ENCODE measurements around the gene TMEM132D. TPM values are rescaled to one million over a fixed set of nuclear protein-coding genes. Genes with fewer than 3 reads are reported as not detected.
"Not testable (repeated sequence)": the region's sequence is repeated elsewhere in the genome, so short reads cannot be mapped to it uniquely, and the experiment has no call there.

TMEM132D gene
- total RNA-seq, 5 donors from 2014 or later (not counting 1 experiment from before 2014, with no cell fraction given), result not detected

GRCh38 chr12:129552996-129553750 is 350.7 kb downstream of the TMEM132D start:
- H3K4me3 ChIP-seq (ENCODE audit: control insufficient read depth in 1 of 2, extremely low read depth in 1 of 2, low read length in 1 of 2), result no peak overlapping the region
- ChIA-PET CTCF (no interaction called here), POLR2A (no interaction called here)
- DNase-seq (no peak), ATAC-seq (replicated peaks in 1 of 4) (no peak)
- no peaks in the 10 kb centered on the region for H3K36me3 ChIP-seq (ENCODE audit: control insufficient read depth in 2 of 2, extremely low read depth in 1 of 2, insufficient read depth in 1 of 2, low read length in 1 of 2)
- peaks cover 17 to 52% (median 25%) of the 10 kb centered on the region in 3 donors for H3K9me3 Mint-ChIP-seq
- peaks cover 0 to 6% of the 10 kb centered on the region in 2 experiments for H3K27me3 ChIP-seq (replicated peaks in 1 of 2; ENCODE audit: control insufficient read depth in 2 of 2, extremely low read depth in 1 of 2, insufficient read depth in 2 of 2, low read length in 1 of 2)
- 84% methylated on average over 16 of the region's 19 CpGs for WGBS (ENCODE audit: insufficient coverage)
- H3K27ac Mint-ChIP-seq, result no peak overlapping the region
- no peaks in the 10 kb centered on the region for H3K4me1 Mint-ChIP-seq
- no peak overlapping the region for H3K4me3 Mint-ChIP-seq
- no peaks in the 10 kb centered on the region for H3K4me1 ChIP-seq (ENCODE audit: control insufficient read depth in 1 of 2, extremely low read depth in 1 of 2, insufficient read depth in 2 of 2, low read length in 2 of 2)
- H3K27me3 Mint-ChIP-seq, result no peaks in the 10 kb centered on the region
- H3K36me3 Mint-ChIP-seq, result no peaks in the 10 kb centered on the region
- H3K27ac ChIP-seq (ENCODE audit: low read length), result no peak overlapping the region
- no peaks in the 10 kb centered on the region for H3K9me3 ChIP-seq

GRCh38 chr12:129551441-129551840 is 352.4 kb downstream of the TMEM132D start:
- Histone ChIP-seq H3K4me3 (ENCODE audit: control insufficient read depth in 1 of 2, extremely low read depth in 1 of 2, low read length in 1 of 2) (no peak overlapping the region), H3K27ac (ENCODE audit: low read length) (no peak overlapping the region), H3K9me3 (no peaks in the 10 kb centered on the region), H3K4me1 (ENCODE audit: control insufficient read depth in 1 of 2, extremely low read depth in 1 of 2, insufficient read depth in 2 of 2, low read length in 2 of 2) (no peaks in the 10 kb centered on the region), H3K27me3 (replicated peaks in 1 of 2; ENCODE audit: control insufficient read depth in 2 of 2, extremely low read depth in 1 of 2, insufficient read depth in 2 of 2, low read length in 1 of 2) (peaks cover 0 to 6% of the 10 kb centered on the region in 2 experiments), H3K36me3 (ENCODE audit: control insufficient read depth in 2 of 2, extremely low read depth in 1 of 2, insufficient read depth in 1 of 2, low read length in 1 of 2) (no peaks in the 10 kb centered on the region)
- WGBS (ENCODE audit: insufficient coverage), result 78% methylated on average over 3 of the region's 3 CpGs
- Mint-ChIP-seq H3K9me3 (peaks cover 17 to 46% (median 26%) of the 10 kb centered on the region in 3 donors), H3K36me3 (no peaks in the 10 kb centered on the region), H3K4me1 (no peaks in the 10 kb centered on the region), H3K27me3 (no peaks in the 10 kb centered on the region), H3K27ac (no peak overlapping the region), H3K4me3 (no peak overlapping the region)
- DNase-seq (no peak), ATAC-seq (replicated peaks in 1 of 4) (no peak)
- POLR2A ChIA-PET, result no interaction called here
- CTCF ChIA-PET, result no interaction called here

GRCh38 chr12:129550353-129550752 is 353.5 kb downstream of the TMEM132D start:
- no peak overlapping the region for H3K4me3 Mint-ChIP-seq
- WGBS (ENCODE audit: insufficient coverage), result 72% methylated on average over 2 of the region's 3 CpGs
- ChIA-PET CTCF (no interaction called here), POLR2A (no interaction called here)
- no peaks in the 10 kb centered on the region for H3K9me3 ChIP-seq
- ATAC-seq (replicated peaks in 1 of 4) (no peak), DNase-seq (no peak)
- no peaks in the 10 kb centered on the region for H3K36me3 Mint-ChIP-seq
- H3K27me3 ChIP-seq (replicated peaks in 1 of 2; ENCODE audit: control insufficient read depth in 2 of 2, extremely low read depth in 1 of 2, insufficient read depth in 2 of 2, low read length in 1 of 2), result peaks cover 0 to 6% of the 10 kb centered on the region in 2 experiments
- no peak overlapping the region for H3K27ac Mint-ChIP-seq
- no peak overlapping the region for H3K27ac ChIP-seq (ENCODE audit: low read length)
- H3K9me3 Mint-ChIP-seq, result peaks cover 17 to 50% (median 30%) of the 10 kb centered on the region in 3 donors
- H3K36me3 ChIP-seq (ENCODE audit: control insufficient read depth in 2 of 2, extremely low read depth in 1 of 2, insufficient read depth in 1 of 2, low read length in 1 of 2), result no peaks in the 10 kb centered on the region
- no peaks in the 10 kb centered on the region for H3K4me1 ChIP-seq (ENCODE audit: control insufficient read depth in 1 of 2, extremely low read depth in 1 of 2, insufficient read depth in 2 of 2, low read length in 2 of 2)
- no peak overlapping the region for H3K4me3 ChIP-seq (ENCODE audit: control insufficient read depth in 1 of 2, extremely low read depth in 1 of 2, low read length in 1 of 2)
- no peaks in the 10 kb centered on the region for H3K27me3 Mint-ChIP-seq
- H3K4me1 Mint-ChIP-seq, result no peaks in the 10 kb centered on the region

GRCh38 chr12:129549656-129550055 is 354.2 kb downstream of the TMEM132D start:
- Mint-ChIP-seq H3K27me3 (no peaks in the 10 kb centered on the region), H3K4me3 (no peak overlapping the region), H3K36me3 (no peaks in the 10 kb centered on the region), H3K9me3 (peaks cover 17 to 51% (median 30%) of the 10 kb centered on the region in 3 donors), H3K4me1 (no peaks in the 10 kb centered on the region), H3K27ac (no peak overlapping the region)
- no peaks in the 10 kb centered on the region for H3K4me1 ChIP-seq (ENCODE audit: control insufficient read depth in 1 of 2, extremely low read depth in 1 of 2, insufficient read depth in 2 of 2, low read length in 2 of 2)
- H3K9me3 ChIP-seq, result no peaks in the 10 kb centered on the region
- no peak overlapping the region for H3K4me3 ChIP-seq (ENCODE audit: control insufficient read depth in 1 of 2, extremely low read depth in 1 of 2, low read length in 1 of 2)
- H3K27ac ChIP-seq (ENCODE audit: low read length), result no peak overlapping the region
- H3K27me3 ChIP-seq (replicated peaks in 1 of 2; ENCODE audit: control insufficient read depth in 2 of 2, extremely low read depth in 1 of 2, insufficient read depth in 2 of 2, low read length in 1 of 2), result peaks cover 0 to 6% of the 10 kb centered on the region in 2 experiments
- CTCF ChIA-PET, result no interaction called here
- POLR2A ChIA-PET, result no interaction called here
- no peaks in the 10 kb centered on the region for H3K36me3 ChIP-seq (ENCODE audit: control insufficient read depth in 2 of 2, extremely low read depth in 1 of 2, insufficient read depth in 1 of 2, low read length in 1 of 2)
- WGBS (ENCODE audit: insufficient coverage), result no CpG with 5 or more reads among the region's 5 CpGs
- DNase-seq (no peak), ATAC-seq (replicated peaks in 1 of 4) (no peak)

- DNase-seq; H3K4me1 Mint-ChIP-seq; POLR2A ChIA-PET; H3K4me3 ChIP-seq (ENCODE audit: control insufficient read depth in 1 of 2, extremely low read depth in 1 of 2, low read length in 1 of 2); CTCF ChIA-PET; H3K4me1 ChIP-seq (ENCODE audit: control insufficient read depth in 1 of 2, extremely low read depth in 1 of 2, insufficient read depth in 2 of 2, low read length in 2 of 2); H3K4me3 Mint-ChIP-seq; H3K27me3 ChIP-seq (replicated peaks in 1 of 2; ENCODE audit: control insufficient read depth in 2 of 2, extremely low read depth in 1 of 2, insufficient read depth in 2 of 2, low read length in 1 of 2); ATAC-seq (replicated peaks in 1 of 4); H3K36me3 ChIP-seq (ENCODE audit: control insufficient read depth in 2 of 2, extremely low read depth in 1 of 2, insufficient read depth in 1 of 2, low read length in 1 of 2); H3K36me3 Mint-ChIP-seq; H3K9me3 ChIP-seq; H3K27ac ChIP-seq (ENCODE audit: low read length); H3K27me3 Mint-ChIP-seq; H3K27ac Mint-ChIP-seq: not testable (repeated sequence)
- peaks cover 17 to 50% (median 28%) of the 10 kb centered on the region in 3 donors for H3K9me3 Mint-ChIP-seq
- WGBS (ENCODE audit: insufficient coverage), result no CpG with 5 or more reads among the region's 2 CpGs
Observed at GRCh38 chr12:129549020-129549419, 354.8 kb downstream of the TMEM132D start.

- H3K9me3 ChIP-seq, result no peaks in the 10 kb centered on the region
- H3K27ac ChIP-seq (ENCODE audit: low read length), result no peak overlapping the region
- Mint-ChIP-seq H3K36me3 (no peaks in the 10 kb centered on the region), H3K27ac (no peak overlapping the region), H3K9me3 (peaks cover 7 to 21% (median 11%) of the 10 kb centered on the region in 3 donors), H3K27me3 (no peaks in the 10 kb centered on the region), H3K4me1 (no peaks in the 10 kb centered on the region), H3K4me3 (no peak overlapping the region)
- ChIA-PET POLR2A (no interaction called here), CTCF (no interaction called here)
- DNase-seq, result no peak
- no peaks in the 10 kb centered on the region for H3K36me3 ChIP-seq (ENCODE audit: control insufficient read depth in 2 of 2, extremely low read depth in 1 of 2, insufficient read depth in 1 of 2, low read length in 1 of 2)
- no peaks in the 10 kb centered on the region for H3K27me3 ChIP-seq (replicated peaks in 1 of 2; ENCODE audit: control insufficient read depth in 2 of 2, extremely low read depth in 1 of 2, insufficient read depth in 2 of 2, low read length in 1 of 2)
- H3K4me3 ChIP-seq (ENCODE audit: control insufficient read depth in 1 of 2, extremely low read depth in 1 of 2, low read length in 1 of 2), result no peak overlapping the region
- WGBS (ENCODE audit: insufficient coverage), result 94% methylated on average over 5 of the region's 6 CpGs
- H3K4me1 ChIP-seq (ENCODE audit: control insufficient read depth in 1 of 2, extremely low read depth in 1 of 2, insufficient read depth in 2 of 2, low read length in 2 of 2), result no peaks in the 10 kb centered on the region
- no peak for ATAC-seq (replicated peaks in 1 of 4)
Observed at GRCh38 chr12:129544716-129545115, 359.1 kb downstream of the TMEM132D start.

All from T-cell (primary cell).